ENCODE measurements around the gene MAP3K5.

Gene MAP3K5, protein sequence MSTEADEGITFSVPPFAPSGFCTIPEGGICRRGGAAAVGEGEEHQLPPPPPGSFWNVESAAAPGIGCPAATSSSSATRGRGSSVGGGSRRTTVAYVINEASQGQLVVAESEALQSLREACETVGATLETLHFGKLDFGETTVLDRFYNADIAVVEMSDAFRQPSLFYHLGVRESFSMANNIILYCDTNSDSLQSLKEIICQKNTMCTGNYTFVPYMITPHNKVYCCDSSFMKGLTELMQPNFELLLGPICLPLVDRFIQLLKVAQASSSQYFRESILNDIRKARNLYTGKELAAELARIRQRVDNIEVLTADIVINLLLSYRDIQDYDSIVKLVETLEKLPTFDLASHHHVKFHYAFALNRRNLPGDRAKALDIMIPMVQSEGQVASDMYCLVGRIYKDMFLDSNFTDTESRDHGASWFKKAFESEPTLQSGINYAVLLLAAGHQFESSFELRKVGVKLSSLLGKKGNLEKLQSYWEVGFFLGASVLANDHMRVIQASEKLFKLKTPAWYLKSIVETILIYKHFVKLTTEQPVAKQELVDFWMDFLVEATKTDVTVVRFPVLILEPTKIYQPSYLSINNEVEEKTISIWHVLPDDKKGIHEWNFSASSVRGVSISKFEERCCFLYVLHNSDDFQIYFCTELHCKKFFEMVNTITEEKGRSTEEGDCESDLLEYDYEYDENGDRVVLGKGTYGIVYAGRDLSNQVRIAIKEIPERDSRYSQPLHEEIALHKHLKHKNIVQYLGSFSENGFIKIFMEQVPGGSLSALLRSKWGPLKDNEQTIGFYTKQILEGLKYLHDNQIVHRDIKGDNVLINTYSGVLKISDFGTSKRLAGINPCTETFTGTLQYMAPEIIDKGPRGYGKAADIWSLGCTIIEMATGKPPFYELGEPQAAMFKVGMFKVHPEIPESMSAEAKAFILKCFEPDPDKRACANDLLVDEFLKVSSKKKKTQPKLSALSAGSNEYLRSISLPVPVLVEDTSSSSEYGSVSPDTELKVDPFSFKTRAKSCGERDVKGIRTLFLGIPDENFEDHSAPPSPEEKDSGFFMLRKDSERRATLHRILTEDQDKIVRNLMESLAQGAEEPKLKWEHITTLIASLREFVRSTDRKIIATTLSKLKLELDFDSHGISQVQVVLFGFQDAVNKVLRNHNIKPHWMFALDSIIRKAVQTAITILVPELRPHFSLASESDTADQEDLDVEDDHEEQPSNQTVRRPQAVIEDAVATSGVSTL (N-terminal part only)

DNA sequence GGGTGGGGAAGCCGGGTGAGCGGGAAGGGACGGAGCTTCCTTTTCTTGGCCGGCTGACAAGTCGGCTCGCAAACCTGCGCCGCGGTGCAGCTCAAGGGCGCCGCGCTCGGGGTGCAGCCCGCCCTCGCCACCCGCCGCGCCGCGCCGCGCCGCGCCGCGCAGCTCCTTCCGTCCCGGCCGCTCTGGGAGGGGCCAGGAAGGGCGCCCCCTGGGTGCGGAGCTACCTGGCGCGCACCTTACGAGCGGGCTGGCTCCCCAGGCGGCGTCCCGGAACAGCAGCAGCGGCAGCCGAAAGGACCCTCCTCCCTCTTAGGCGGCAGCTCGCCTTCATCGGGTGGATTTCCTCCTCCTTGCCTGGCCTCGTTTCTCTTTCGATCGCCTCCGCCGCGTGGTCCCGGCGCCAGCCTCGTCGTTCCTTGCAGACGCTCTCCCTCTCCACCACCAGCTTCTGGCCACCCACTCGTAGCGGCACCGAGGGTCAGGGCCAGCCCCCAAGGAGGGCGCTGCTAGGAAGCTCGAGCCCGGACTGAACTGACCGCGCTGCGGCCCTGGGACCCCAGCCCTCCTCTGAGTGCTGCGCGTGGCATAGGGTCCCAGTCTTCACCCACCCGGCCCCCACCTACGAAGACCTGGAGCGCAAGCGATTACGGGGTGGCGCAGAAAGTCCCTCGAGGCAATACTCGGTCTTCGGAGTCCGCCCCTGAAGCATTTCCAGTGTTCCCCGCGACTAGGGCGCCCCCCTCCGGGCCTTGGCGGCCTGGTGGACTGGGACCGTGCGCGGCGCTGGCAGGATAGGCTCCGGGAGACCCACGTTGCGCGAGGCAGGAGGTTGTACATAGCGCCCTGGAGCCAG lies at the start of gene MAP3K5:
MAP3K5 (minus strand) TSS at position 68 of the 853 bp plus-strand sequence. CDS start 320 bp downstream, outside the sequence.
- peak; percentile 96 for DNase-seq (ENCODE audit: low read depth)
- TF ChIP-seq, protein P1, sequence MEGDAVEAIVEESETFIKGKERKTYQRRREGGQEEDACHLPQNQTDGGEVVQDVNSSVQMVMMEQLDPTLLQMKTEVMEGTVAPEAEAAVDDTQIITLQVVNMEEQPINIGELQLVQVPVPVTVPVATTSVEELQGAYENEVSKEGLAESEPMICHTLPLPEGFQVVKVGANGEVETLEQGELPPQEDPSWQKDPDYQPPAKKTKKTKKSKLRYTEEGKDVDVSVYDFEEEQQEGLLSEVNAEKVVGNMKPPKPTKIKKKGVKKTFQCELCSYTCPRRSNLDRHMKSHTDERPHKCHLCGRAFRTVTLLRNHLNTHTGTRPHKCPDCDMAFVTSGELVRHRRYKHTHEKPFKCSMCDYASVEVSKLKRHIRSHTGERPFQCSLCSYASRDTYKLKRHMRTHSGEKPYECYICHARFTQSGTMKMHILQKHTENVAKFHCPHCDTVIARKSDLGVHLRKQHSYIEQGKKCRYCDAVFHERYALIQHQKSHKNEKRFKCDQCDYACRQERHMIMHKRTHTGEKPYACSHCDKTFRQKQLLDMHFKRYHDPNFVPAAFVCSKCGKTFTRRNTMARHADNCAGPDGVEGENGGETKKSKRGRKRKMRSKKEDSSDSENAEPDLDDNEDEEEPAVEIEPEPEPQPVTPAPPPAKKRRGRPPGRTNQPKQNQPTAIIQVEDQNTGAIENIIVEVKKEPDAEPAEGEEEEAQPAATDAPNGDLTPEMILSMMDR (IDR thresholded peaks at IDR 0.05; ENCODE audit: insufficient read depth, low read depth, low read length, missing control alignments) = peak; percentile 88
- peak within 1 kb of the TSS; percentile 97 for H3K4me3 ChIP-seq (ENCODE audit: low read depth, low read length)

DNA sequence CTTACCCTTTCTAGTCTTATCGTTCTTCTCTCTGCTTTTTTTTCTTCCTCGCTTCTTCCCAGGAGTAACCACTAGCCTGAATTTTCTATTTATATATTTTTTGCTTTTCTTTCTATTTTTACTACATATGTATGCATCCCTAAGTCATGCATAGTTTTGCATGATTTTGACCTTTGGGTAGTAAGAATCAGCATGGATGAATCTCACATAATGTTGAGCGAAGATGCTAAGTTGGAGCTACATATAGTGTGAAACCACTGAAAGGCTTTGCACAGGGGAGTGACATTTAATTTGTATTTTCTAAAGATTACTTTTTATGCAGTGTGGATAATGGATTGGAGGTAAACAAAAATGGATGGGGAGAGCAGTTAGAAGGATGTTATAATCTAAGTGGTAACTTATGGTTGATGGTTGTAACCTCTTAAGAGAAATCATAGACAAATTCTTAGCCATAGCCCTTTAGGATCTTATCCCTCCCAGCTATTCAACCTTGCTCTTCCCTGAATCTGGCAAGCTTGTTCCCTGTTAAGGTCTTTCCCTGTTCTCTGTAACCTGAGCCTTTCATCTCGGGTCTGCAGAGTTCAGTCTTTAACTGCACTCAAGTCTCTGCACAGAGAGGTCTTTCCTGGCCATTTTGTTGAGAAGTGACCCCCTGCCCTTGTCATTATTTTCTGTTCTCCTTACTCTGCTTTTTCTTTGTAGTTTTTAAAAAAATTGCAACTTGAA lies 48.2 kb upstream of the MAP3K5 start:
- TF ChIP-seq, protein P1 (IDR thresholded peaks at IDR 0.05; ENCODE audit: insufficient read depth, low read depth, low read length, missing control alignments) = no peak
- DNase-seq (ENCODE audit: low read depth) = no peak
- no peak overlapping the region for H3K4me3 ChIP-seq (ENCODE audit: low read depth, low read length)

DNA sequence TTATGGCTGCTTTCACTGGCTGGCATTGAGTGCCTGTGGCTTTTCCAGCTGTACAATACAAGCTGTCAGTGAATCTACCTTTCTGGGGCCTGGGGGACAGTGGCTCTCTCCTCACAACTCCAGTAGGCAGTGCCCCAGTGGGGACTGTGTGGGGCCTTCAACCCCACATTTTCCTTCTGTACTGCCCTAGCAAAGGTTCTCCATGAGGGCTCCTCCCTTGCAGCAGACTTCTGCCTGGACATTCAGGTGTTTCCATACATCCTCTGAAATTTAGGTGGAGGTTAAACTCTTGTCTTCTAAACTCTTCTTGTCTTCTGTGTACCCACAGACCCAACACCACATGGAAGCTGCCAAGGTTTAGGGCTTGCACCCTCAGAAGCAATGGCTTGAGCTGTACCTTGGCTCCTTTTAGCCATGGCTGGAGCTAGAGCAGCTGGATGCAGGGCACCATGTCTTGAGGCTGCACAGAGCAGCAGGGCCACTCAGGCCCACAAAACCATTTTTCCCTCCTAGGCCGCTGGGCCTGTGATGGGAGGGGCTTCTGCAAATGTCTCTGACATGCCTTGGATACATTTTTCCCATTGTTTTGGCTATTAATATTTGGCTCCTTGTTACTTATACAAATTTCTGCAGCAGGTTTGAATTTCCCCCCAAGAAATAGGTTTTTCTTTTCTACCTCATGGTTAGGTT lies 39.7 kb upstream of the MAP3K5 start:
- peak; percentile 4 for DNase-seq (ENCODE audit: low read depth)
- TF ChIP-seq, protein P1 (IDR thresholded peaks at IDR 0.05; ENCODE audit: insufficient read depth, low read depth, low read length, missing control alignments) = no peak

DNA sequence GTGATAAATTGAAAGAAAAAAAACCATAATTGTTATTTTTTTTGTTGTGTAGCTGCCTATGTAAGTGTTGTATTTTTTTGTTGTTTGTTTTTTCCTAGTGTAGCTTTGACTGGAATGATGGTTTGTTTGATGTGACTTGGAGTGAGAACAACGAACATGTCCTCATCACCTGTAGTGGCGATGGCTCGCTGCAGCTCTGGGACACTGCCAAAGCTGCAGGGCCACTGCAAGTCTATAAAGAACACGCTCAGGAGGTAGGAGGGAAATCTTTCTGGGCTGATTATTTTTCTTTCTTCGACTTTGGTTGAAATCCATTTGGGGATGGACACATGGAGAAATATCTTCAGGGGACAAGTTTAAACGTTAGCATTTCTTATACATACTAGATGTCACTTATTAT lies 33.9 kb upstream of the MAP3K5 start:
- TF ChIP-seq, protein P1 (IDR thresholded peaks at IDR 0.05; ENCODE audit: insufficient read depth, low read depth, low read length, missing control alignments) = no peak
- H3K4me3 ChIP-seq (ENCODE audit: low read depth, low read length) = no peak overlapping the region
- no peak for DNase-seq (ENCODE audit: low read depth)

More for the DNA sequence above, 39.7 kb upstream of the MAP3K5 start:
- no peak overlapping the region for H3K4me3 ChIP-seq (ENCODE audit: low read depth, low read length)

DNA sequence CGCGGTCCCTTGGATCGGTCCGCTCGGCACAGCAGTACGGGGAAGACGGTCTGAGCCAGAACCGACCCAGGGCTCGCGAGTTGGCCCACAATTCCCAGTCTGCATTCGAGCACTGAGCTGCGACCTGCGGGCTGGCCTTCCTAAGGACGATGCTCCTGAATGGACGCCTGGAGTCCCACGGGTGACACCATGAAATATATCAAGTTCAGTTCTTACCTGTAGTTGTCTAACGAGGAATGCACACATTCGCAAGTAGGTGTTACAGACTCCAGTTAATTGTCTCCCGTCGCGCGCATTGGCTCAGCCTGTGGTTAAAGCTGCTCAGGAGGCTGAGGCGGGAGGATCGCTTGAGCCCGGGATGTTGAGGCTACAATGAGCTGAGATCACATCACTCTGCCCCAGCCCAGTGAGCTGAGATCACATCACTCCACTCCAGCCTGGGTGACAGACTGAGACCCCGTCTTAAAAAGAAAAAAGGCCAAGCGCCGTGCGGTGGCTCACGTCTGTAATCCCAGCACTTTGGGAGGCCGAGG lies 30.9 kb upstream of the MAP3K5 start:
- peak overlapping the region; percentile 93 for H3K4me3 ChIP-seq (ENCODE audit: low read depth, low read length)
- TF ChIP-seq, protein P1 (IDR thresholded peaks at IDR 0.05; ENCODE audit: insufficient read depth, low read depth, low read length, missing control alignments) = no peak
- no peak for DNase-seq (ENCODE audit: low read depth)
